NOMO-1 (cell line): ENCODE measurements around the gene PRKAR2A.
"Not testable (repeated sequence)": the region's sequence is repeated elsewhere in the genome, so short reads cannot be mapped to it uniquely, and the experiment has no call there.

Experiments used
- DNase-seq, 2 experiments: peaks; one replicate each; lab custom pipeline; 2025; ENCODE audit not compliant: unreplicated experiment in 2 of 2; lab: John Stamatoyannopoulos, UW

The PRKAR2A gene

GRCh38 chr3:48735075-48735767 is 112.5 kb downstream of the PRKAR2A start:
- DNase-seq = peak in 1 of 2 experiments; percentile 16

- DNase-seq = not testable (repeated sequence)
These were observed 113.1 kb downstream of the PRKAR2A start for GRCh38 chr3:48734541-48734940.

- DNase-seq = not testable (repeated sequence)
These were observed 113.7 kb downstream of the PRKAR2A start for GRCh38 chr3:48733752-48734518.

GRCh38 chr3:48727511-48727910 is 120.2 kb downstream of the PRKAR2A start:
- DNase-seq = no peak

- not testable (repeated sequence) for DNase-seq
These were observed 122.4 kb downstream of the PRKAR2A start for GRCh38 chr3:48725185-48725855.

GRCh38 chr3:48723725-48724124 is 123.9 kb downstream of the PRKAR2A start:
- no peak for DNase-seq

GRCh38 chr3:48723293-48723692 is 124.4 kb downstream of the PRKAR2A start:
- DNase-seq = not testable (repeated sequence)

- peak; percentile 96 to 99 for DNase-seq
These were observed 130.5 kb downstream of the PRKAR2A start, which contains the start of gene IP6K2 for GRCh38 chr3:48716982-48717746. IP6K2 (minus strand) TSS chr3:48717221; CDS start chr3:48695291, 21,930 bp downstream.

GRCh38 chr3:48716508-48716981 is 131.1 kb downstream of the PRKAR2A start:
- DNase-seq = peak in 1 of 2 experiments; percentile 20

GRCh38 chr3:48715174-48715800 is 132.4 kb downstream of the PRKAR2A start:
- DNase-seq = no peak

- DNase-seq = no peak
These were observed 135.9 kb downstream of the PRKAR2A start for GRCh38 chr3:48711727-48712126.

GRCh38 chr3:48709051-48709461 is 138.6 kb downstream of the PRKAR2A start:
- no peak for DNase-seq

GRCh38 chr3:48708481-48708889 is 139.2 kb downstream of the PRKAR2A start:
- no peak for DNase-seq

- DNase-seq = no peak
These were observed 140.5 kb downstream of the PRKAR2A start for GRCh38 chr3:48707157-48707556.

GRCh38 chr3:48702320-48702920 is 145.3 kb downstream of the PRKAR2A start:
- DNase-seq = no peak

- no peak for DNase-seq
These were observed 146.8 kb downstream of the PRKAR2A start for GRCh38 chr3:48700731-48701405.

- DNase-seq = no peak
These were observed 148.8 kb downstream of the PRKAR2A start for GRCh38 chr3:48698891-48699290.

- no peak for DNase-seq
These were observed 149.7 kb downstream of the PRKAR2A start for GRCh38 chr3:48697952-48698351.

GRCh38 chr3:48696601-48697000 is 151.1 kb downstream of the PRKAR2A start:
- no peak for DNase-seq
